Stimulated activated CD8-positive, alpha-beta memory T cell treated with anti-CD3 and anti-CD28 coated beads, Interleukin-12 subunit alpha, Interleukin-12 subunit beta, amount 100 ng/mL, for 24 hours (primary cell): ENCODE results near the gene BAHCC1.

ENCODE experiments used
- DNase-seq: peaks from one replicate; pipeline ENCODE4 v3.0.0-alpha.2; 2020; ENCODE audit errors: extremely low read depth

BAHCC1 gene

DNA sequence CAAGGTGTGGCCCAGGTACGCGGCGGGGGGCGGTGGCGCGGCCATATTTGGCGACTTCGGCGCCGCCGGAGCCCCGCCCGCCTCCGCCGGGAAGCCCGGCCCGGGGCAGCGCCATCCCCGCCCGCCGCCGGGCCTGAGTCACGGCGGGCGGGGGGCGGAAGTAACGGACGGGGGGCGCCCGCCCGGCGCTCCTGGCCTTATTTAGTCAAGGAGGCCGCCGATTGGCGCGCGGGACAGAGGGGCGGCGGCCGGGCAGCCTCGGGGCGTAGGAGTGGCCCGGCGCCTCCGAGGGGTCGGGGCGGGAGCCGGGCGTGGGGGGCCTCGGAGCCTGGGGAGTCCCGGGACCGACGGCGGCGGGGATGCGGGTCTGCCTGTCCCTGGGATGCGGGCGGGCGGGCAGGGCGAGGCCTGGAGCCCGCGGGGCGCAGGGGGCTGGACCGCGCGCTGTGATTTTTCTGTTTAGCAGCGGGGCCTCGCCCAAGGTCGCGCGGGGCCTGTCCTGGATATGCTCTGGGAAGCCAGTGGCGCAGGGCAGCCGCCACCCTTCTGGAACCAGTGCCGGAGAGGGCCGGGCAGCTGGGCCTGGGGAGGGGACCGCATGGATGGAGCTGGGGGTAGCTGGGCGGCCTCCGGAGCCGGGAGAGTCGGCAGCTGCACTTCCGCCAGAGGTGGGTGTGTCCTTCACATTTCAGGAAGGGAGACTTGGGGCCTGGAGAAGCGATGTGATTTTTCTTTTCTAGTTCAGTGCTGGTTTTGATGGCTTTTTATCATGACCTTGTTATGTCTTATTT lies 119.7 kb downstream of the BAHCC1 start:
- DNase-seq: no peak

DNA sequence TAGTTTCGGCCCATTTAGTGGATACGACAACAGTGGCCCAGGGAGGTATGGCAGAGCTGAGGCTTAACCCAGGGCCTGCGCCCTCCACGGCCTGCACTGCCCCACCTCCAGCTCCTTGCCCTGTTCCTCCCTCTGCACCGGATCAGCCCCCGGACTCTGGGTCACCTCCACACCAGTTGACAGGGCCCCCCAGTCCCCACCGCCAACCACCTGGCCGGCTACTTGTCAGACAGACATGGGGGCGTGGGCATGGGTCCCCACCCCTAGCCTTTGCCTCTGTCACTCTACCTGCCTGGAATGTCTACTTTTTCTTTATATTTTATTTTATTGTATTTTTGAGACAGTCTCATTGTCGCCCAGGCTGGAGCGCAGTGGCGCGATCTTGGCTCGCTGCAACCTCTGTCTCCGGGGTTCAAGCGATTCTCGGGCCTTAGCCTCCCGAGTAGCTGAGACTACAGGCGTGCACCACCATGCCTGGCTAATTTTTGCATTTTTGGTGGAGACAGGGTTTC lies 120.3 kb downstream of the BAHCC1 start:
- DNase-seq: no peak
